ENCODE results near the gene PTGDR. TPM values are rescaled to one million over a fixed set of nuclear protein-coding genes. Genes with fewer than 3 reads are reported as not detected.

The PTGDR gene
- not detected in 2 replicates for total RNA-seq (2014; rRNA removed)
- not detected for polyA plus RNA-seq (2012)

- peak; percentile 11 for DNase-seq (ENCODE audit: low read depth)
Measured at GRCh38 chr14:52267501-52268278, at the start of gene PTGDR. TSS of gene PTGDR (plus strand) at chr14:52267698. CDS start at chr14:52267815, 117 bp downstream.

- DNase-seq (ENCODE audit: low read depth): peak; percentile 9
Measured at GRCh38 chr14:52219488-52220084, 47.9 kb upstream of the PTGDR start.

- DNase-seq (ENCODE audit: low read depth): no peak
Measured at GRCh38 chr14:52220924-52221811, 46.3 kb upstream of the PTGDR start.

- no peak for DNase-seq (ENCODE audit: low read depth)
Measured at GRCh38 chr14:52222901-52223300, 44.6 kb upstream of the PTGDR start.

- DNase-seq (ENCODE audit: low read depth): no peak
Measured at GRCh38 chr14:52227619-52228222, 39.8 kb upstream of the PTGDR start.

- DNase-seq (ENCODE audit: low read depth): no peak
Measured at GRCh38 chr14:52233693-52234092, 33.8 kb upstream of the PTGDR start.

GRCh38 chr14:52235434-52235833, 32.1 kb upstream of the PTGDR start:
- no peak for DNase-seq (ENCODE audit: low read depth)

GRCh38 chr14:52235866-52236510, 31.5 kb upstream of the PTGDR start:
- DNase-seq (ENCODE audit: low read depth): no peak

GRCh38 chr14:52238682-52239081, 28.8 kb upstream of the PTGDR start:
- no peak for DNase-seq (ENCODE audit: low read depth)

GRCh38 chr14:52240623-52241022, 26.9 kb upstream of the PTGDR start:
- DNase-seq (ENCODE audit: low read depth): no peak

- DNase-seq (ENCODE audit: low read depth): peak; percentile 79
Measured at GRCh38 chr14:52241087-52241793, 26.3 kb upstream of the PTGDR start.

GRCh38 chr14:52244328-52244727, 23.2 kb upstream of the PTGDR start:
- no peak for DNase-seq (ENCODE audit: low read depth)

GRCh38 chr14:52244997-52245396, 22.5 kb upstream of the PTGDR start:
- DNase-seq (ENCODE audit: low read depth): no peak

GRCh38 chr14:52248057-52248456, 19.4 kb upstream of the PTGDR start:
- DNase-seq (ENCODE audit: low read depth): no peak

GRCh38 chr14:52251724-52252123, 15.8 kb upstream of the PTGDR start:
- DNase-seq (ENCODE audit: low read depth): no peak

GRCh38 chr14:52253503-52253902, 14.0 kb upstream of the PTGDR start:
- DNase-seq (ENCODE audit: low read depth): peak; percentile 14

GRCh38 chr14:52254086-52254485, 13.4 kb upstream of the PTGDR start:
- DNase-seq (ENCODE audit: low read depth): peak; percentile 11

GRCh38 chr14:52258783-52259182, 8.7 kb upstream of the PTGDR start:
- DNase-seq (ENCODE audit: low read depth): no peak

GRCh38 chr14:52259434-52259833, 8.1 kb upstream of the PTGDR start:
- DNase-seq (ENCODE audit: low read depth): no peak

- no peak for DNase-seq (ENCODE audit: low read depth)
Measured at GRCh38 chr14:52262600-52262999, 4.9 kb upstream of the PTGDR start.

GRCh38 chr14:52263190-52263589, 4.3 kb upstream of the PTGDR start:
- no peak for DNase-seq (ENCODE audit: low read depth)
